Measurements from ENCODE around the gene SGMS1. TPM values are rescaled to one million over a fixed set of nuclear protein-coding genes. Genes with fewer than 3 reads are reported as not detected.

Gene SGMS1
- total RNA-seq, 1 experiment from 2014 or later = 34.5 TPM

DNA sequence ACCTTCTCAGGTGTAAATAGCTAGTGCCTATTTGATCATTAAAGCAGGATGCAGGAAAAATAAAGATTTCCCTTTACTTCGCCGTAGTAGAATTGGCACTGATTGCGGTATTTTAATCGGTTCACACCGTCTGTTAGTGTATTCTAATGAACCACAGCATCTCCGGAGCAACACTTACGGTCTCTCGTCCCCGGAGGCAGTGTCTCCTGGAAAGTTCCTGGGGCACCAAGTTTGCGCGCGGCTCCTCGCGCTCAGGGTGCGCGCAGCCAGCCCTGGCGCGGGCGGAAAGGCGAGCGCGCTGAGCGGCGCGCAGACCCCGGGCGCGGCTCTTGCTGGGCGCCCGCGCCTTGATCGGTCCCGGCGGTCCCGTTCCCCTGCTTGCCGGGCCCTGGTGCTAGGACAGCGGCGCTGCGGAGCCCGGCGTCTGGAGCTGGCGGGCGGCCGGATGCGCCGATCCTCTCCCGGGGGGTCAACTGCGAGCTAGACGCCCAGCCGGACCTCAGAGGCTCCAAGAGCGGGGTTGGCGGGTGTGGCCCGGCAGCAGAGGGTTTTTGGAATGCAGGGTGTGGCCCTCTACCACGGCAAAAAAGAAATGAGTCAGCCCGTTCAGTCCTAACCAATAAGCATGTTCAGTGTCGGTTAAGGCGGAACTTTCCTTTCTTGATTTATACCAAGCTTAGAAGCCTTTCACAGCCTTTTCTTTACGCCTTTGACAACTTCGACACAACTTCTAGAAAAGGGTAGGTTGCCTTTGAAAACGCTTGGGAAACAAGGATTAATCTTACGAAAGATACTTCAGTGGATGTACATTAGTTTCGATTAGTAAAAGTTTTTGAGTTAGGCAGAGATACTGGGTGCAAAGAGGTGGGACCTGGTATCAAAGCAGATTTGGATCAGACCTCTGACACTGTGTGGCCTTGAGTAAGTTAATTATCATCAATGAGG, 205.6 kb downstream of the SGMS1 start:
- H3K9me3 Mint-ChIP-seq (ENCODE audit: low read depth, unreplicated experiment) = no peaks in the 10 kb centered on the region
- peaks cover 12% of the 10 kb centered on the region for H3K36me3 Mint-ChIP-seq (ENCODE audit: insufficient read depth, unreplicated experiment)
- peak; percentile 81 for DNase-seq
- TF ChIP-seq, protein P1, sequence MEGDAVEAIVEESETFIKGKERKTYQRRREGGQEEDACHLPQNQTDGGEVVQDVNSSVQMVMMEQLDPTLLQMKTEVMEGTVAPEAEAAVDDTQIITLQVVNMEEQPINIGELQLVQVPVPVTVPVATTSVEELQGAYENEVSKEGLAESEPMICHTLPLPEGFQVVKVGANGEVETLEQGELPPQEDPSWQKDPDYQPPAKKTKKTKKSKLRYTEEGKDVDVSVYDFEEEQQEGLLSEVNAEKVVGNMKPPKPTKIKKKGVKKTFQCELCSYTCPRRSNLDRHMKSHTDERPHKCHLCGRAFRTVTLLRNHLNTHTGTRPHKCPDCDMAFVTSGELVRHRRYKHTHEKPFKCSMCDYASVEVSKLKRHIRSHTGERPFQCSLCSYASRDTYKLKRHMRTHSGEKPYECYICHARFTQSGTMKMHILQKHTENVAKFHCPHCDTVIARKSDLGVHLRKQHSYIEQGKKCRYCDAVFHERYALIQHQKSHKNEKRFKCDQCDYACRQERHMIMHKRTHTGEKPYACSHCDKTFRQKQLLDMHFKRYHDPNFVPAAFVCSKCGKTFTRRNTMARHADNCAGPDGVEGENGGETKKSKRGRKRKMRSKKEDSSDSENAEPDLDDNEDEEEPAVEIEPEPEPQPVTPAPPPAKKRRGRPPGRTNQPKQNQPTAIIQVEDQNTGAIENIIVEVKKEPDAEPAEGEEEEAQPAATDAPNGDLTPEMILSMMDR (IDR thresholded peaks at IDR 0.05; ENCODE audit: unreplicated experiment) = no peak
- peaks cover 44% of the 10 kb centered on the region for H3K4me1 Mint-ChIP-seq (ENCODE audit: low read depth, unreplicated experiment)
- peak overlapping the region; percentile 56 for H3K27ac Mint-ChIP-seq (ENCODE audit: unreplicated experiment)
- BruUV-seq (replicated peaks) = no TSS peak
- H3K4me3 Mint-ChIP-seq (ENCODE audit: low read depth, unreplicated experiment) = peak overlapping the region; percentile 80
- no peaks in the 10 kb centered on the region for H3K27me3 Mint-ChIP-seq (ENCODE audit: unreplicated experiment)
- CTCF ChIA-PET = interaction anchor here (0.7 to 3.3 kb wide), 5 partner anchors 13 to 1088 kb away, joined by 3 to 14 read pairs (median 3); no protein-coding TSS in a partner anchor
- intact Hi-C loops (cut with micrococcal nuclease; ENCODE audit: unreplicated experiment) = loop anchor here (5.0 kb wide), 4 partner anchors 51 to 204 kb away; partner anchors contain the start of gene SGMS1

- TF ChIP-seq, protein P1 (IDR thresholded peaks at IDR 0.05; ENCODE audit: unreplicated experiment) = no peak
- DNase-seq = no peak
- intact Hi-C loops (cut with micrococcal nuclease; ENCODE audit: unreplicated experiment) = loop anchor here (5.0 kb wide), 4 partner anchors 50 to 205 kb away; partner anchors contain the start of gene SGMS1
- H3K4me1 Mint-ChIP-seq (ENCODE audit: low read depth, unreplicated experiment) = peaks cover 51% of the 10 kb centered on the region
- CTCF ChIA-PET = interaction anchor here (0.7 to 3.3 kb wide), 5 partner anchors 14 to 1087 kb away, joined by 3 to 14 read pairs (median 3); no protein-coding TSS in a partner anchor
- H3K9me3 Mint-ChIP-seq (ENCODE audit: low read depth, unreplicated experiment) = no peaks in the 10 kb centered on the region
- peaks cover 12% of the 10 kb centered on the region for H3K36me3 Mint-ChIP-seq (ENCODE audit: insufficient read depth, unreplicated experiment)
- peak overlapping the region; percentile 80 for H3K4me3 Mint-ChIP-seq (ENCODE audit: low read depth, unreplicated experiment)
- no TSS peak for BruUV-seq (replicated peaks)
- no peaks in the 10 kb centered on the region for H3K27me3 Mint-ChIP-seq (ENCODE audit: unreplicated experiment)
- H3K27ac Mint-ChIP-seq (ENCODE audit: unreplicated experiment) = peak overlapping the region; percentile 56
These were observed 206.3 kb downstream of the SGMS1 start for GRCh38 chr10:50417486-50417885.

DNA sequence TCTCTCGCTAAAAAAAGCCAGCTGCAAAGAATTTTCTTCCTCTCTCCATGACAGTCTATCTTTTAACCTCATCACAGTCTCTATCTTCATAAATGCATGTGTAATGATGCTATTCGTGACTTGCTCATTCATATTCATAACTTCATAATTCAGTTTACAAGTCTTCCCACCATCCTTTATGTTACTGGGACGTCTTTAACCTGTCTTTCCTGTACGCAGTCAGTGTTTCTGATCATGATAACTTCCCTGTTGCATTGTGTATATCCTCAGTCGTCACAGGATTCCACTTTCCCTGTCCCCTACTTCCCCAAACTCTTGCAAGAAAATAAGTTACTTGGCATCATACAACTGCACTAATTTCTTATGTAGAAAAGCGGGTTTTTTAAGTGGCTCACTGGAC, 206.9 kb downstream of the SGMS1 start:
- CTCF ChIA-PET = interaction anchor here (0.7 to 3.3 kb wide), 3 partner anchors 30 to 161 kb away, joined by 3 to 14 read pairs (median 4); no protein-coding TSS in a partner anchor
- H3K4me1 Mint-ChIP-seq (ENCODE audit: low read depth, unreplicated experiment) = peaks cover 51% of the 10 kb centered on the region
- TF ChIP-seq, protein P1 (IDR thresholded peaks at IDR 0.05; ENCODE audit: unreplicated experiment) = no peak
- no peaks in the 10 kb centered on the region for H3K27me3 Mint-ChIP-seq (ENCODE audit: unreplicated experiment)
- H3K4me3 Mint-ChIP-seq (ENCODE audit: low read depth, unreplicated experiment) = peak overlapping the region; percentile 80
- intact Hi-C loops (cut with micrococcal nuclease; ENCODE audit: unreplicated experiment) = loop anchor here (5.0 kb wide), 4 partner anchors 50 to 205 kb away; partner anchors contain the start of gene SGMS1
- no peak for DNase-seq
- no TSS peak for BruUV-seq (replicated peaks)
- H3K27ac Mint-ChIP-seq (ENCODE audit: unreplicated experiment) = no peak overlapping the region
- H3K36me3 Mint-ChIP-seq (ENCODE audit: insufficient read depth, unreplicated experiment) = peaks cover 12% of the 10 kb centered on the region
- H3K9me3 Mint-ChIP-seq (ENCODE audit: low read depth, unreplicated experiment) = no peaks in the 10 kb centered on the region

DNA sequence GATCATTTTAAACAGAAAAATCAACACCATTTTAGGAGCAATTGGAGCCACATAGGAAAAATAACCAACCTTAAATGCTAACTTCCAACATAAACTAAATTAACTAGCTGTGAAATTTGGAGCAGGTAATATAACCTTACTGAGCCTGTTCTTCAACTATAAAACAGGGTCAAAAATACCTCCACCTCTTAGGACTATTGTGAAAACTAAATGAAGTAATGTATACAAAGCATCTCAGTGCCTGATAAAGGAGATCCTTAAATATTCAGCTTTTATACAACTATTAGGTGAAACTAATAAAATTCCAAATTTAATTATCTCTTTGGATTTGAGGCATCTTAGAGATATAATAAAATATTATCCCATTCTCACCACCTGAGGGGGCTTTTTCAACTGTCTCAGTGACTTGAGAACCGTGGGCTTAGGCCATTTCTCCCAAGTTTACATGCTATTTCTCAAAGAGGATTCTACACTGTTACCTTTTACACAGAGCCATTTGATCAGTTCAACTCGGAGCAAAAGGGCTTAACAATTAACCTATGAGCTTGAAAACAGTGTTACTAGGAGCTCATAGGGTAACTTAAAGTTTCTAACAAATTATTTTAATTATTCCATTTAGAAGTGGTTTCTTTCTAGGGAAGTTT, 207.5 kb downstream of the SGMS1 start:
- H3K27me3 Mint-ChIP-seq (ENCODE audit: unreplicated experiment) = no peaks in the 10 kb centered on the region
- no peak overlapping the region for H3K27ac Mint-ChIP-seq (ENCODE audit: unreplicated experiment)
- no peaks in the 10 kb centered on the region for H3K9me3 Mint-ChIP-seq (ENCODE audit: low read depth, unreplicated experiment)
- peak overlapping the region; percentile 80 for H3K4me3 Mint-ChIP-seq (ENCODE audit: low read depth, unreplicated experiment)
- peaks cover 46% of the 10 kb centered on the region for H3K4me1 Mint-ChIP-seq (ENCODE audit: low read depth, unreplicated experiment)
- TF ChIP-seq, protein P1 (IDR thresholded peaks at IDR 0.05; ENCODE audit: unreplicated experiment) = no peak
- CTCF ChIA-PET = interaction anchor here (0.7 to 3.3 kb wide), 3 partner anchors 31 to 162 kb away, joined by 3 to 14 read pairs (median 4); no protein-coding TSS in a partner anchor
- peaks cover 12% of the 10 kb centered on the region for H3K36me3 Mint-ChIP-seq (ENCODE audit: insufficient read depth, unreplicated experiment)
- BruUV-seq (replicated peaks) = no TSS peak
- intact Hi-C loops (cut with micrococcal nuclease; ENCODE audit: unreplicated experiment) = loop anchor here (5.0 kb wide), 4 partner anchors 49 to 206 kb away; partner anchors contain the start of gene SGMS1
- DNase-seq = no peak
